ENCODE results near the gene PTGFRN. TPM values are rescaled to one million over a fixed set of nuclear protein-coding genes. Genes with fewer than 3 reads are reported as not detected.
A peak's percentile ranks its signal among the peaks of the same experiment; 100 is the strongest.

PTGFRN gene
- total and polyA plus RNA-seq, 2 experiments from 2014 or later, result 17.4 to 32.7 TPM

GRCh38 chr1:116910379-116911187, 867 bp downstream of the PTGFRN start:
- no peaks in the 10 kb centered on the region for H3K9me3 Mint-ChIP-seq
- H3K4me1 Mint-ChIP-seq, result peaks cover 29% of the 10 kb centered on the region
- H3K36me3 Mint-ChIP-seq (ENCODE audit: low read depth), result no peaks in the 10 kb centered on the region; the same call in 2 of the 3 replicates
- no peak overlapping the region for H3K27ac ChIP-seq (ENCODE audit: low read depth)
- H3K79me2 ChIP-seq (replicated peaks; ENCODE audit: insufficient read depth), result peaks cover 47% of the 10 kb centered on the region
- peak overlapping the region; percentile 100 for H3K4me2 ChIP-seq
- ATAC-seq, result peak; percentile 25
- no peaks in the 10 kb centered on the region for H3F3A ChIP-seq (replicated peaks; ENCODE audit: low read depth)
- H3K4me1 ChIP-seq (ENCODE audit: insufficient read depth), result peaks cover 36% of the 10 kb centered on the region
- no peak overlapping the region for H3K27ac Mint-ChIP-seq
- peak overlapping the region; percentile 97 for H3K4me3 ChIP-seq
- H3K27me3 Mint-ChIP-seq (ENCODE audit: insufficient read depth, low read depth, poor library complexity), result peaks cover 9% of the 10 kb centered on the region
- DNase-seq (ENCODE audit: low spot score), result peak; percentile 79
- H3K4me3 Mint-ChIP-seq, result no peak overlapping the region
- TF ChIP-seq EZH2 (IDR thresholded peaks at IDR 0.05; ENCODE audit: low read depth, unreplicated experiment) (no peak), JUNB (IDR thresholded peaks at IDR 0.05; ENCODE audit: unreplicated experiment) (no peak), POLR2AphosphoS5 (IDR thresholded peaks at IDR 0.05; ENCODE audit: low read depth) (no peak), CREB1 (CRISPR knock-in tag; IDR thresholded peaks at IDR 0.05; ENCODE audit: low read depth) (no peak), ZNF114 (CRISPR knock-in tag; IDR thresholded peaks at IDR 0.05) (no peak), CTCF (conservative IDR thresholded peaks at IDR 0.05; ENCODE audit: low read depth in 2 of 2) (no peak), ZNF462 (CRISPR knock-in tag; IDR thresholded peaks at IDR 0.05) (no peak), EZH2phosphoT487 (IDR thresholded peaks at IDR 0.05; ENCODE audit: unreplicated experiment) (no peak), REST (IDR thresholded peaks at IDR 0.05; ENCODE audit: unreplicated experiment) (no peak), NANOG (IDR thresholded peaks at IDR 0.05; ENCODE audit: borderline replicate concordance) (no peak), STAT1 (IDR thresholded peaks at IDR 0.05; ENCODE audit: unreplicated experiment) (no peak), ZNF331 (CRISPR knock-in tag; IDR thresholded peaks at IDR 0.05; ENCODE audit: low read depth) (no peak), ETS1 (IDR thresholded peaks at IDR 0.05) (no peak)
- H2AFZ ChIP-seq, result peak overlapping the region; percentile 90; the same call in 1 of the 2 replicates
- H3K9me2 ChIP-seq (ENCODE audit: insufficient read depth), result no peaks in the 10 kb centered on the region
- no peaks in the 10 kb centered on the region for H3K27me3 ChIP-seq (ENCODE audit: insufficient read depth)
- H3K36me3 ChIP-seq (ENCODE audit: insufficient read depth), result peaks cover 11% of the 10 kb centered on the region; the same call in 1 of the 2 replicates
- peaks cover 8% of the 10 kb centered on the region for H4K20me1 ChIP-seq (replicated peaks; ENCODE audit: insufficient read depth)
